SK-N-SH treated with all-trans-retinoic acid at 6 μM for 48 hours (cell line): ENCODE data around the gene COL25A1.

Experiments
- ATAC-seq: fragments of 200-7000 bp; cut with Tn5 transposase; 3 replicates; pipeline ENCODE4 v1.9.1; 2020; ENCODE audit warnings: mild to moderate bottlenecking, moderate library complexity
- ARNTL ChIP-seq: fragments of 450-650 bp; formaldehyde crosslinking; IDR thresholded peaks from 2 replicates; pipeline ENCODE4 v1.5.0; 2020; ENCODE audit warnings: low read depth, mild to moderate bottlenecking, moderate library complexity, borderline replicate concordance
- BACH2 ChIP-seq: fragments of 250-450 bp; sonication (Bioruptor Pico); IDR thresholded peaks from 2 replicates; pipeline ENCODE4 v1.9.0; 2021; ENCODE audit warnings: mild to moderate bottlenecking, borderline replicate concordance
- CSDC2 ChIP-seq: fragments of 250-450 bp; sonication (Bioruptor Pico); IDR thresholded peaks from 2 replicates; pipeline ENCODE4 v1.5.0; 2020; ENCODE audit warnings: mild to moderate bottlenecking, moderate library complexity
- ESRRG ChIP-seq: fragments of 250-450 bp; sonication (Bioruptor Pico); IDR thresholded peaks from 2 replicates; pipeline ENCODE4 v1.6.1; 2021; ENCODE audit warnings: mild to moderate bottlenecking
- ISL1 ChIP-seq: fragments of 250-450 bp; sonication (Bioruptor Pico); IDR thresholded peaks from 2 replicates; pipeline ENCODE4 v2.1.2; 2022; ENCODE audit warnings: mild to moderate bottlenecking, moderate library complexity
- PPARA ChIP-seq: fragments of 250-450 bp; sonication (Bioruptor Pico); IDR thresholded peaks from 2 replicates; pipeline ENCODE4 v1.5.0; 2020; ENCODE audit warnings: mild to moderate bottlenecking, borderline replicate concordance
- RARB ChIP-seq: fragments of 250-450 bp; sonication (Bioruptor Pico); IDR thresholded peaks from 2 replicates; pipeline ENCODE4 v1.8.0; 2021; ENCODE audit warnings: mild to moderate bottlenecking, moderate library complexity
- SNAI2 ChIP-seq: fragments of 250-450 bp; sonication (Bioruptor Pico); IDR thresholded peaks from 2 replicates; pipeline ENCODE4 v1.5.0; 2020; ENCODE audit warnings: mild to moderate bottlenecking, moderate library complexity
- TCF4 ChIP-seq: fragments of 250-450 bp; sonication (Bioruptor Pico); IDR thresholded peaks from 2 replicates; pipeline ENCODE4 v1.8.0; 2021; ENCODE audit warnings: mild to moderate bottlenecking, moderate library complexity, borderline replicate concordance
- TOX ChIP-seq: fragments of 250-450 bp; sonication (Bioruptor Pico); IDR thresholded peaks from 2 replicates; pipeline ENCODE4 v1.8.0; 2021; ENCODE audit warnings: mild to moderate bottlenecking, moderate library complexity, borderline replicate concordance
- ZC3H10 ChIP-seq: fragments of 250-450 bp; sonication (Bioruptor Pico); IDR thresholded peaks from 2 replicates; pipeline ENCODE4 v1.5.1; 2021; ENCODE audit warnings: mild to moderate bottlenecking, moderate library complexity
- ZFP3 ChIP-seq: fragments of 250-450 bp; sonication (Bioruptor Pico); IDR thresholded peaks from 2 replicates; pipeline ENCODE4 v1.5.0; 2020; ENCODE audit warnings: mild to moderate bottlenecking, moderate library complexity
- ZFP30 ChIP-seq: fragments of 450-650 bp; formaldehyde crosslinking; IDR thresholded peaks from 2 replicates; pipeline ENCODE4 v1.5.0; 2022; ENCODE audit warnings: mild to moderate bottlenecking, moderate library complexity
- ZNF565 ChIP-seq: fragments of 450-650 bp; formaldehyde crosslinking; conservative IDR thresholded peaks from 2 replicates; pipeline ENCODE4 v1.5.0; 2020; ENCODE audit warnings: low read depth, mild to moderate bottlenecking, moderate library complexity
- ZNF70 ChIP-seq: fragments of 450-650 bp; formaldehyde crosslinking; IDR thresholded peaks from 2 replicates; pipeline ENCODE4 v1.5.0; 2020; ENCODE audit warnings: mild to moderate bottlenecking, moderate library complexity
- TF ChIP-seq, protein P1 (sequence below): fragments of 250-450 bp; sonication (Bioruptor Pico); IDR thresholded peaks from 2 replicates; pipeline ENCODE4 v1.5.1; 2021; ENCODE audit warnings: mild to moderate bottlenecking, moderate library complexity
- TF ChIP-seq, protein P2 (sequence below): fragments of 250-450 bp; sonication (Bioruptor Pico); IDR thresholded peaks from 2 replicates; pipeline ENCODE4 v1.8.0; 2020; ENCODE audit warnings: mild to moderate bottlenecking, moderate library complexity, borderline replicate concordance
- TF ChIP-seq, protein P3 (sequence below): fragments of 250-450 bp; sonication (Bioruptor Pico); IDR thresholded peaks from 2 replicates; pipeline ENCODE4 v1.8.0; 2021; ENCODE audit warnings: low read depth, mild to moderate bottlenecking, moderate library complexity, borderline replicate concordance
- TF ChIP-seq, protein P4 (sequence below): fragments of 250-450 bp; sonication (Bioruptor Pico); IDR thresholded peaks from 2 replicates; pipeline ENCODE4 v1.5.1; 2020; ENCODE audit warnings: low read depth, mild to moderate bottlenecking, moderate library complexity
- TF ChIP-seq, protein P5 (sequence below): fragments of 250-450 bp; sonication (Bioruptor Pico); IDR thresholded peaks from 2 replicates; pipeline ENCODE4 v1.5.0; 2020; ENCODE audit warnings: mild to moderate bottlenecking, moderate library complexity

Gene COL25A1

DNA sequence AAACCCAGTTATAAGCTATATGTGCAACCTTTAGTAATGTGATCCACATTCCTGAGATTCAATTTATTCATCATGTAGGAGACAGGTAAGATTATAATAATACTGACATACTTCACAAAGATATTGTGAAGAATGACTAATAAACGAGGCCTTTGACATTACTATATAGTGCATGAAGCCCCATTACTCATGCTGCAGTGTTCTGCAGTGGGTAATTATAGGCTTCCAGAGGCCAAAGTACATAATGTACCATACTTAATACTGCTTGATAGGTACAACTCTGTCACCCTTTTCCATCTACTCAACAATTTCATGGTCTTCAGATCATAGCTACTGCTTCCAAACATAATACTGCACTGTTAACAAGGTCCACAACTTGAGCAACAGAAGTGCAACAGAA lies 68.9 kb downstream of the COL25A1 start:
- no peak for ATAC-seq
- no peak for TF ChIP-seq ZFP30 (CRISPR knock-in tag)
- TF ChIP-seq, protein P1, sequence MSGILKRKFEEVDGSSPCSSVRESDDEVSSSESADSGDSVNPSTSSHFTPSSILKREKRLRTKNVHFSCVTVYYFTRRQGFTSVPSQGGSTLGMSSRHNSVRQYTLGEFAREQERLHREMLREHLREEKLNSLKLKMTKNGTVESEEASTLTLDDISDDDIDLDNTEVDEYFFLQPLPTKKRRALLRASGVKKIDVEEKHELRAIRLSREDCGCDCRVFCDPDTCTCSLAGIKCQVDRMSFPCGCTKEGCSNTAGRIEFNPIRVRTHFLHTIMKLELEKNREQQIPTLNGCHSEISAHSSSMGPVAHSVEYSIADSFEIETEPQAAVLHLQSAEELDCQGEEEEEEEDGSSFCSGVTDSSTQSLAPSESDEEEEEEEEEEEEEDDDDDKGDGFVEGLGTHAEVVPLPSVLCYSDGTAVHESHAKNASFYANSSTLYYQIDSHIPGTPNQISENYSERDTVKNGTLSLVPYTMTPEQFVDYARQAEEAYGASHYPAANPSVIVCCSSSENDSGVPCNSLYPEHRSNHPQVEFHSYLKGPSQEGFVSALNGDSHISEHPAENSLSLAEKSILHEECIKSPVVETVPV (CRISPR knock-in tag), result no peak
- no peak for TF ChIP-seq TCF4 (CRISPR knock-in tag)
- no peak for TF ChIP-seq ZFP3 (CRISPR knock-in tag)
- TF ChIP-seq ZNF565, result no peak
- TF ChIP-seq BACH2 (CRISPR knock-in tag), result no peak
- TF ChIP-seq, protein P2, sequence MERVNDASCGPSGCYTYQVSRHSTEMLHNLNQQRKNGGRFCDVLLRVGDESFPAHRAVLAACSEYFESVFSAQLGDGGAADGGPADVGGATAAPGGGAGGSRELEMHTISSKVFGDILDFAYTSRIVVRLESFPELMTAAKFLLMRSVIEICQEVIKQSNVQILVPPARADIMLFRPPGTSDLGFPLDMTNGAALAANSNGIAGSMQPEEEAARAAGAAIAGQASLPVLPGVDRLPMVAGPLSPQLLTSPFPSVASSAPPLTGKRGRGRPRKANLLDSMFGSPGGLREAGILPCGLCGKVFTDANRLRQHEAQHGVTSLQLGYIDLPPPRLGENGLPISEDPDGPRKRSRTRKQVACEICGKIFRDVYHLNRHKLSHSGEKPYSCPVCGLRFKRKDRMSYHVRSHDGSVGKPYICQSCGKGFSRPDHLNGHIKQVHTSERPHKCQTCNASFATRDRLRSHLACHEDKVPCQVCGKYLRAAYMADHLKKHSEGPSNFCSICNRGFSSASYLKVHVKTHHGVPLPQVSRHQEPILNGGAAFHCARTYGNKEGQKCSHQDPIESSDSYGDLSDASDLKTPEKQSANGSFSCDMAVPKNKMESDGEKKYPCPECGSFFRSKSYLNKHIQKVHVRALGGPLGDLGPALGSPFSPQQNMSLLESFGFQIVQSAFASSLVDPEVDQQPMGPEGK (CRISPR knock-in tag), result no peak
- TF ChIP-seq RARB (CRISPR knock-in tag), result no peak
- TF ChIP-seq ARNTL (CRISPR knock-in tag), result no peak
- TF ChIP-seq ZNF70 (CRISPR knock-in tag), result no peak
- TF ChIP-seq, protein P3, sequence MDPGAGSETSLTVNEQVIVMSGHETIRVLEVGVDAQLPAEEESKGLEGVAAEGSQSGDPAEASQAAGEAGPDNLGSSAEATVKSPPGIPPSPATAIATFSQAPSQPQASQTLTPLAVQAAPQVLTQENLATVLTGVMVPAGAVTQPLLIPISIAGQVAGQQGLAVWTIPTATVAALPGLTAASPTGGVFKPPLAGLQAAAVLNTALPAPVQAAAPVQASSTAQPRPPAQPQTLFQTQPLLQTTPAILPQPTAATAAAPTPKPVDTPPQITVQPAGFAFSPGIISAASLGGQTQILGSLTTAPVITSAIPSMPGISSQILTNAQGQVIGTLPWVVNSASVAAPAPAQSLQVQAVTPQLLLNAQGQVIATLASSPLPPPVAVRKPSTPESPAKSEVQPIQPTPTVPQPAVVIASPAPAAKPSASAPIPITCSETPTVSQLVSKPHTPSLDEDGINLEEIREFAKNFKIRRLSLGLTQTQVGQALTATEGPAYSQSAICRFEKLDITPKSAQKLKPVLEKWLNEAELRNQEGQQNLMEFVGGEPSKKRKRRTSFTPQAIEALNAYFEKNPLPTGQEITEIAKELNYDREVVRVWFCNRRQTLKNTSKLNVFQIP (CRISPR knock-in tag), result no peak
- TF ChIP-seq, protein P4, sequence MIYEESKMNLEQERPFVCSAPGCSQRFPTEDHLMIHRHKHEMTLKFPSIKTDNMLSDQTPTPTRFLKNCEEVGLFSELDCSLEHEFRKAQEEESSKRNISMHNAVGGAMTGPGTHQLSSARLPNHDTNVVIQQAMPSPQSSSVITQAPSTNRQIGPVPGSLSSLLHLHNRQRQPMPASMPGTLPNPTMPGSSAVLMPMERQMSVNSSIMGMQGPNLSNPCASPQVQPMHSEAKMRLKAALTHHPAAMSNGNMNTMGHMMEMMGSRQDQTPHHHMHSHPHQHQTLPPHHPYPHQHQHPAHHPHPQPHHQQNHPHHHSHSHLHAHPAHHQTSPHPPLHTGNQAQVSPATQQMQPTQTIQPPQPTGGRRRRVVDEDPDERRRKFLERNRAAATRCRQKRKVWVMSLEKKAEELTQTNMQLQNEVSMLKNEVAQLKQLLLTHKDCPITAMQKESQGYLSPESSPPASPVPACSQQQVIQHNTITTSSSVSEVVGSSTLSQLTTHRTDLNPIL, result no peak
- TF ChIP-seq ESRRG (CRISPR knock-in tag), result no peak
- TF ChIP-seq PPARA (CRISPR knock-in tag), result no peak
- TF ChIP-seq, all 23 proteins: peak for 0

DNA sequence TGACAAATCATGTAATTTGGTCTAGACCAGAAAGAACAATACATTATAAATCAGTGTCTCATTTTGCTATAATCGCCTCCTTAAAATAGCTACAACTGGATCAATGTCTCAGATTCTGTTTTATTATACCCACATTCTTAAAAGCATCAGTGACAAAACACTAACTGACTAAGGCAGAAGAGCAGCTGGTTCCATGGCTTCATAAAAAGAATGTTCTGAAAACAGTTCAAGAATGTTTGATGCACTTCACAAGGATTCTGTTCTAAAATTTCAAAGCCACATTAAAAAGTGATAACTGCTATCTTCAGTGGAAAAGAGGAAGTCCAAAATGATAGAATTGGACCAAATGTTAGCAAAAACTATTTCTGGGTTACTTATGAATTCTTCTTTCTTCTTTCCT lies 69.8 kb downstream of the COL25A1 start:
- TF ChIP-seq PPARA (CRISPR knock-in tag), result no peak
- no peak for TF ChIP-seq RARB (CRISPR knock-in tag)
- TF ChIP-seq, protein P4, result no peak
- ATAC-seq, result no peak

DNA sequence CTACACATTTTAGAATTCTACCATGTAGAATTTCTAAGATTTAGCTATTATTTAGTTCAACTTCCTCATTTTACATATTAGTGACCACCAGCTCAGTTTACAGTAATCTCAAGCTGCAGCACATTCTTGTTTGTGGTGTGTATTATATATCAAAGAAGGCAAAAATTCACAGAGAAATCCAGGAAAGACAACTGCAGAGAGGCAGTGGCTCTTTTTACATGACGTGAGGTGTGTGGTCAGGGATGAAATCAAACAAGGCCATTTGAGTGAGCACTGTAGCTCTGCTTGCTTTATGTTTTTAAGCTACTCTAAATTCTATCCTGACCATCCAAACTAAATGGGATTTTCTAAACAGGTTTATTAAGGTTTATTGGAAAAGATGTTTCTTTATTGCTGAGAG lies 71.1 kb downstream of the COL25A1 start:
- ATAC-seq, result no peak
- no peak for TF ChIP-seq TOX (CRISPR knock-in tag)
- TF ChIP-seq ZNF565, result no peak
- TF ChIP-seq, protein P2 (CRISPR knock-in tag), result no peak
- no peak for TF ChIP-seq ZFP3 (CRISPR knock-in tag)
- TF ChIP-seq, protein P5, sequence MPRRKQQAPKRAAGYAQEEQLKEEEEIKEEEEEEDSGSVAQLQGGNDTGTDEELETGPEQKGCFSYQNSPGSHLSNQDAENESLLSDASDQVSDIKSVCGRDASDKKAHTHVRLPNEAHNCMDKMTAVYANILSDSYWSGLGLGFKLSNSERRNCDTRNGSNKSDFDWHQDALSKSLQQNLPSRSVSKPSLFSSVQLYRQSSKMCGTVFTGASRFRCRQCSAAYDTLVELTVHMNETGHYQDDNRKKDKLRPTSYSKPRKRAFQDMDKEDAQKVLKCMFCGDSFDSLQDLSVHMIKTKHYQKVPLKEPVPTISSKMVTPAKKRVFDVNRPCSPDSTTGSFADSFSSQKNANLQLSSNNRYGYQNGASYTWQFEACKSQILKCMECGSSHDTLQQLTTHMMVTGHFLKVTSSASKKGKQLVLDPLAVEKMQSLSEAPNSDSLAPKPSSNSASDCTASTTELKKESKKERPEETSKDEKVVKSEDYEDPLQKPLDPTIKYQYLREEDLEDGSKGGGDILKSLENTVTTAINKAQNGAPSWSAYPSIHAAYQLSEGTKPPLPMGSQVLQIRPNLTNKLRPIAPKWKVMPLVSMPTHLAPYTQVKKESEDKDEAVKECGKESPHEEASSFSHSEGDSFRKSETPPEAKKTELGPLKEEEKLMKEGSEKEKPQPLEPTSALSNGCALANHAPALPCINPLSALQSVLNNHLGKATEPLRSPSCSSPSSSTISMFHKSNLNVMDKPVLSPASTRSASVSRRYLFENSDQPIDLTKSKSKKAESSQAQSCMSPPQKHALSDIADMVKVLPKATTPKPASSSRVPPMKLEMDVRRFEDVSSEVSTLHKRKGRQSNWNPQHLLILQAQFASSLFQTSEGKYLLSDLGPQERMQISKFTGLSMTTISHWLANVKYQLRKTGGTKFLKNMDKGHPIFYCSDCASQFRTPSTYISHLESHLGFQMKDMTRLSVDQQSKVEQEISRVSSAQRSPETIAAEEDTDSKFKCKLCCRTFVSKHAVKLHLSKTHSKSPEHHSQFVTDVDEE, result no peak
- no peak for TF ChIP-seq CSDC2 (CRISPR knock-in tag)
- no peak for TF ChIP-seq ZNF70 (CRISPR knock-in tag)
- no peak for TF ChIP-seq ARNTL (CRISPR knock-in tag)
- TF ChIP-seq ZC3H10, result no peak
- TF ChIP-seq ZFP30 (CRISPR knock-in tag), result no peak
- no peak for TF ChIP-seq ISL1 (CRISPR knock-in tag)
- TF ChIP-seq, protein P1 (CRISPR knock-in tag), result no peak
- no peak for TF ChIP-seq ESRRG (CRISPR knock-in tag)
- TF ChIP-seq, protein P4, result no peak
- TF ChIP-seq PPARA (CRISPR knock-in tag), result no peak
- TF ChIP-seq SNAI2 (CRISPR knock-in tag), result no peak
- TF ChIP-seq TCF4 (CRISPR knock-in tag), result no peak
